GM12891 (cell line): ENCODE measurements around the gene IFNG-AS1.

ENCODE experiments used
- PAX5 ChIP-seq: IDR thresholded peaks from 2 replicates; pipeline ENCODE4 v1.6.1; 2011; ENCODE audit warnings: low read length, moderate library complexity, mild to moderate bottlenecking; ENCODE audit not compliant: insufficient read depth, severe bottlenecking
- POLR2A ChIP-seq: IDR thresholded peaks from 2 replicates; pipeline ENCODE4 v1.6.1; 2011; ENCODE audit warnings: low read depth, low read length, control low read depth
- POLR2AphosphoS5 ChIP-seq: IDR thresholded peaks from 2 replicates; pipeline ENCODE4 v1.6.1; 2011; ENCODE audit warnings: low read depth, low read length, control low read depth
- POU2F2 ChIP-seq: IDR thresholded peaks from 2 replicates; pipeline ENCODE4 v1.6.1; 2011; ENCODE audit warnings: low read depth, mild to moderate bottlenecking, control low read depth, low read length, moderate library complexity
- SPI1 ChIP-seq: IDR thresholded peaks from 2 replicates; pipeline ENCODE4 v1.6.1; 2011; ENCODE audit warnings: low read depth, low read length, control low read depth
- TAF1 ChIP-seq: IDR thresholded peaks from 2 replicates; pipeline ENCODE4 v1.6.1; 2011; ENCODE audit warnings: low read depth, low read length, control low read depth

- TF ChIP-seq TAF1 = no peak
- no peak for TF ChIP-seq POLR2AphosphoS5
- TF ChIP-seq POLR2A = no peak
- no peak for TF ChIP-seq POU2F2
- TF ChIP-seq SPI1 = no peak
- no peak for TF ChIP-seq PAX5
Measured at GRCh38 chr12:68069275-68069674, 80.0 kb downstream of the IFNG-AS1 start.
